ENCODE data around the gene GTF2H4.

GTF2H4 gene

GRCh38 chr6:30887901-30888815 is 19.8 kb upstream of the GTF2H4 start:
- Histone ChIP-seq H3K4me1 (ENCODE audit: control insufficient read depth in 1 of 2, insufficient read depth in 1 of 2, low read depth in 1 of 2, low read length in 1 of 2) (peaks cover 9 to 12% of the 10 kb centered on the region in 2 experiments), H3K27ac (no peak overlapping the region)

GRCh38 chr6:30888816-30889495 is 19.1 kb upstream of the GTF2H4 start:
- H3K27ac ChIP-seq, result no peak overlapping the region

More at GRCh38 chr6:30887901-30888815, 19.8 kb upstream of the GTF2H4 start:
- no peaks in the 10 kb centered on the region for H3K36me3 ChIP-seq
- H3K9me3 ChIP-seq, result no peaks in the 10 kb centered on the region
- peaks cover 100% of the 10 kb centered on the region for H3K27me3 ChIP-seq
- no peak overlapping the region for H3K4me3 ChIP-seq (ENCODE audit: low read depth in 1 of 2, low read length in 1 of 2)
- TF ChIP-seq CTCF (IDR thresholded peaks at IDR 0.05), result no peak

GRCh38 chr6:30889496-30889885 is 18.5 kb upstream of the GTF2H4 start:
- no peak overlapping the region for H3K27ac ChIP-seq

More at GRCh38 chr6:30888816-30889495, 19.1 kb upstream of the GTF2H4 start:
- no peak for TF ChIP-seq CTCF (IDR thresholded peaks at IDR 0.05)
- Histone ChIP-seq H3K4me3 (ENCODE audit: low read depth in 1 of 2, low read length in 1 of 2) (no peak overlapping the region), H3K27me3 (peaks cover 98% of the 10 kb centered on the region), H3K36me3 (no peaks in the 10 kb centered on the region), H3K9me3 (no peaks in the 10 kb centered on the region), H3K4me1 (ENCODE audit: control insufficient read depth in 1 of 2, insufficient read depth in 1 of 2, low read depth in 1 of 2, low read length in 1 of 2) (peaks cover 9 to 11% of the 10 kb centered on the region in 2 experiments)

GRCh38 chr6:30889921-30890645 is 17.9 kb upstream of the GTF2H4 start:
- H3K27ac ChIP-seq, result no peak overlapping the region
- peaks cover 0 to 5% of the 10 kb centered on the region in 2 experiments for H3K4me1 ChIP-seq (ENCODE audit: control insufficient read depth in 1 of 2, insufficient read depth in 1 of 2, low read depth in 1 of 2, low read length in 1 of 2)
- H3K9me3 ChIP-seq, result no peaks in the 10 kb centered on the region
- H3K36me3 ChIP-seq, result no peaks in the 10 kb centered on the region
- H3K27me3 ChIP-seq, result peaks cover 91% of the 10 kb centered on the region
- no peak for TF ChIP-seq CTCF (IDR thresholded peaks at IDR 0.05)
- H3K4me3 ChIP-seq (ENCODE audit: low read depth in 1 of 2, low read length in 1 of 2), result no peak overlapping the region

More at GRCh38 chr6:30889496-30889885, 18.5 kb upstream of the GTF2H4 start:
- TF ChIP-seq CTCF (IDR thresholded peaks at IDR 0.05), result no peak
- Histone ChIP-seq H3K36me3 (no peaks in the 10 kb centered on the region), H3K27me3 (peaks cover 93% of the 10 kb centered on the region), H3K4me1 (ENCODE audit: control insufficient read depth in 1 of 2, insufficient read depth in 1 of 2, low read depth in 1 of 2, low read length in 1 of 2) (peaks cover 6 to 9% of the 10 kb centered on the region in 2 experiments), H3K4me3 (ENCODE audit: low read depth in 1 of 2, low read length in 1 of 2) (no peak overlapping the region), H3K9me3 (no peaks in the 10 kb centered on the region)

- Histone ChIP-seq H3K27me3 (peaks cover 91% of the 10 kb centered on the region), H3K4me3 (ENCODE audit: low read depth in 1 of 2, low read length in 1 of 2) (no peak overlapping the region), H3K9me3 (no peaks in the 10 kb centered on the region), H3K36me3 (no peaks in the 10 kb centered on the region), H3K27ac (no peak overlapping the region), H3K4me1 (ENCODE audit: control insufficient read depth in 1 of 2, insufficient read depth in 1 of 2, low read depth in 1 of 2, low read length in 1 of 2) (no peaks in the 10 kb centered on the region)
- TF ChIP-seq CTCF (IDR thresholded peaks at IDR 0.05), result no peak
These were observed 17.2 kb upstream of the GTF2H4 start for GRCh38 chr6:30890646-30891449.
